ENCODE data around the gene DIDO1.

- TF ChIP-seq CTCF (conservative IDR thresholded peaks at IDR 0.05 in 1 of 2, IDR thresholded peaks at IDR 0.05 in 1 of 2; ENCODE audit: low read depth in 1 of 2, low read length in 2 of 2), result no peak
- TF ChIP-seq EZH2 (IDR thresholded peaks at IDR 0.05; ENCODE audit: low read length, missing control alignments), result no peak
Measured at GRCh38 chr20:62951896-62952372, 25.6 kb upstream of the DIDO1 start.
